Activated naive CD4-positive, alpha-beta T cell treated with anti-CD3 and anti-CD28 coated beads, Interleukin-2, amount 50 U/mL, for 16 hours (primary cell): Measurements from ENCODE around the gene ACD.

Experiments used
- DNase-seq: peaks from one replicate; pipeline ENCODE4 v3.0.0-alpha.2; 2020

ACD gene

GRCh38 chr16:67645397-67646121 is 14.5 kb downstream of the ACD start:
- no peak for DNase-seq

GRCh38 chr16:67644038-67644437 is 16.0 kb downstream of the ACD start:
- DNase-seq = no peak

- DNase-seq = no peak
Measured at GRCh38 chr16:67641779-67642708, 18.0 kb downstream of the ACD start.

- no peak for DNase-seq
Measured at GRCh38 chr16:67637625-67638024, 22.4 kb downstream of the ACD start.

GRCh38 chr16:67636713-67637112 is 23.3 kb downstream of the ACD start:
- DNase-seq = no peak

GRCh38 chr16:67632415-67633172 is 27.5 kb downstream of the ACD start:
- no peak for DNase-seq

GRCh38 chr16:67628216-67628615 is 31.8 kb downstream of the ACD start:
- DNase-seq = no peak

- DNase-seq = peak; percentile 17
Measured at GRCh38 chr16:67613808-67614207, 46.3 kb downstream of the ACD start.

- no peak for DNase-seq
Measured at GRCh38 chr16:67608364-67608763, 51.7 kb downstream of the ACD start.
